Keratinocyte (primary cell): ENCODE measurements around the gene KRTAP12-4.

Experiments used
- CTCF ChIP-seq, 3 experiments: IDR thresholded peaks in 1 of 3; conservative IDR thresholded peaks in 1 of 3; optimal IDR thresholded peaks in 1 of 3; 2 replicates in 2 of 3; 3 replicates in 1 of 3; pipeline versions ENCODE3 to v1.5.1; 2011; ENCODE audit warnings: low read length in 3 of 3, mild to moderate bottlenecking in 3 of 3, moderate library complexity in 2 of 3, control low read depth in 1 of 3, inconsistent platforms in 1 of 3; ENCODE audit not compliant: insufficient read depth in 2 of 3; ENCODE audit errors: extremely low read depth in 1 of 3
- EZH2 ChIP-seq: IDR thresholded peaks from one replicate; pipeline ENCODE4 v1.6.1; 2012; ENCODE audit warnings: inconsistent platforms, mild to moderate bottlenecking, low read length, moderate library complexity

- no peak for TF ChIP-seq EZH2
- TF ChIP-seq CTCF (optimal IDR thresholded peaks at IDR 0.05 in 1 of 3, IDR thresholded peaks at IDR 0.05 in 1 of 3, conservative IDR thresholded peaks at IDR 0.05 in 1 of 3; ENCODE audit: extremely low read depth in 1 of 3, insufficient read depth in 2 of 3, low read length in 3 of 3), result no peak
Observed at GRCh38 chr21:44628707-44629391, 25.6 kb downstream of the KRTAP12-4 start.
